Gastrocnemius medialis (tissue), 4 donors: ENCODE results near the gene CHTOP.

ENCODE experiments used
- CTCF ChIP-seq, 5 experiments: fragments of 450-650 bp in 3 of 5; fragments of 200-600 bp in 2 of 5; sonication (generic) in 2 of 5; IDR thresholded peaks in 4 of 5; conservative IDR thresholded peaks in 1 of 5; 1 replicate in 4 of 5; 2 replicates in 1 of 5; pipeline ENCODE4 v1.5.1; 2016 to 2019; ENCODE audit warnings: antibody characterized with exemption in 5 of 5, mild to moderate bottlenecking in 3 of 5, moderate library complexity in 3 of 5
- POLR2A ChIP-seq, 2 donors: fragments of 450-650 bp; IDR thresholded peaks; one replicate each; pipeline ENCODE4 v1.6.1; 2017; ENCODE audit warnings: antibody characterized with exemption in 2 of 2, mild to moderate bottlenecking in 2 of 2, moderate library complexity in 2 of 2

GRCh38 chr1:153615406-153615805 lies 18.5 kb upstream of the CHTOP start:
- TF ChIP-seq CTCF (IDR thresholded peaks at IDR 0.05 in 4 of 5, conservative IDR thresholded peaks at IDR 0.05 in 1 of 5) (no peak), POLR2A (IDR thresholded peaks at IDR 0.05) (no peak)
